ENCODE results near the gene CREB3L2.

- TF ChIP-seq CTCF (IDR thresholded peaks at IDR 0.05) (no peak), POLR2A (IDR thresholded peaks at IDR 0.05) (no peak)
These were observed 111.4 kb downstream of the CREB3L2 start for GRCh38 chr7:137890449-137890921.

All from lower leg skin (tissue), 3 donors.